DOHH2 (cell line): ENCODE results near the gene CPD.

Source experiments
- H3F3A ChIP-seq: fragments of 200-600 bp; sonication (generic), shearing (Covaris generic); 2 replicates; pipeline ENCODE4 v1.6.0; 2016; ENCODE audit warnings: antibody characterized with exemption, mild to moderate bottlenecking; ENCODE audit not compliant: control insufficient read depth, insufficient read depth
- H3K27ac ChIP-seq: fragments of 200-600 bp; sonication (generic); 2 replicates; pipeline ENCODE4 v1.5.1; 2014; ENCODE audit warnings: low read depth, mild to moderate bottlenecking, low read length, moderate library complexity
- H3K27me3 ChIP-seq: fragments of 200-600 bp; sonication (generic); 2 replicates; pipeline ENCODE4 v1.6.1; 2014; ENCODE audit warnings: mild to moderate bottlenecking, low read length, mixed read lengths; ENCODE audit not compliant: control insufficient read depth
- H3K36me3 ChIP-seq: fragments of 200-600 bp; sonication (generic); 2 replicates; pipeline ENCODE4 v1.6.1; 2014; ENCODE audit warnings: mild to moderate bottlenecking, low read length, moderate library complexity, mixed read lengths; ENCODE audit not compliant: control insufficient read depth
- H3K4me1 ChIP-seq: fragments of 200-600 bp; sonication (generic); 2 replicates; pipeline ENCODE4 v1.6.1; 2014; ENCODE audit warnings: mild to moderate bottlenecking, low read length, mixed read lengths; ENCODE audit not compliant: control insufficient read depth
- H3K4me2 ChIP-seq: fragments of 200-600 bp; sonication (generic); 2 replicates; pipeline ENCODE4 v1.6.0; 2014; ENCODE audit warnings: mild to moderate bottlenecking, low read length, moderate library complexity
- H3K4me3 ChIP-seq: fragments of 200-600 bp; sonication (generic); 2 replicates; pipeline ENCODE4 v1.5.1; 2014; ENCODE audit warnings: mild to moderate bottlenecking, low read length, mixed read lengths
- H3K79me2 ChIP-seq: fragments of 200-600 bp; sonication (generic); 2 replicates; pipeline ENCODE4 v1.6.1; 2014; ENCODE audit warnings: mild to moderate bottlenecking, low read length, mixed read lengths; ENCODE audit not compliant: control insufficient read depth
- H3K9me2 ChIP-seq: fragments of 200-600 bp; sonication (generic); replicated peaks from 2 replicates; pipeline ENCODE4 v1.6.1; 2014; ENCODE audit warnings: mild to moderate bottlenecking, low read length, mixed read lengths; ENCODE audit not compliant: control insufficient read depth
- H3K9me3 ChIP-seq: fragments of 200-600 bp; sonication (generic); 2 replicates; pipeline ENCODE4 v1.6.1; 2014; ENCODE audit warnings: antibody characterized with exemption, low read length, mixed read lengths; ENCODE audit not compliant: control insufficient read depth, insufficient read depth
- H4K20me1 ChIP-seq: fragments of 200-600 bp; sonication (generic); 2 replicates; pipeline ENCODE4 v1.6.0; 2014; ENCODE audit warnings: low read depth, mild to moderate bottlenecking, antibody characterized with exemption, low read length, moderate library complexity; ENCODE audit not compliant: control insufficient read depth, insufficient read depth
- EZH2phosphoT487 ChIP-seq: fragments of 200-600 bp; sonication (generic); IDR thresholded peaks from 2 replicates; pipeline ENCODE4 v1.6.1; 2017; ENCODE audit warnings: borderline replicate concordance, mild to moderate bottlenecking, antibody characterized with exemption, low read length, moderate library complexity, mixed read lengths
- TF ChIP-seq, protein P1 (sequence below): fragments of 200-600 bp; sonication (generic); IDR thresholded peaks from one replicate; pipeline ENCODE4 v1.5.1; 2014; ENCODE audit warnings: antibody characterized with exemption, mild to moderate bottlenecking, low read depth, low read length; ENCODE audit not compliant: poor library complexity, severe bottlenecking

Gene CPD

GRCh38 chr17:30343796-30344195, 34.9 kb upstream of the CPD start:
- TF ChIP-seq, protein P1, sequence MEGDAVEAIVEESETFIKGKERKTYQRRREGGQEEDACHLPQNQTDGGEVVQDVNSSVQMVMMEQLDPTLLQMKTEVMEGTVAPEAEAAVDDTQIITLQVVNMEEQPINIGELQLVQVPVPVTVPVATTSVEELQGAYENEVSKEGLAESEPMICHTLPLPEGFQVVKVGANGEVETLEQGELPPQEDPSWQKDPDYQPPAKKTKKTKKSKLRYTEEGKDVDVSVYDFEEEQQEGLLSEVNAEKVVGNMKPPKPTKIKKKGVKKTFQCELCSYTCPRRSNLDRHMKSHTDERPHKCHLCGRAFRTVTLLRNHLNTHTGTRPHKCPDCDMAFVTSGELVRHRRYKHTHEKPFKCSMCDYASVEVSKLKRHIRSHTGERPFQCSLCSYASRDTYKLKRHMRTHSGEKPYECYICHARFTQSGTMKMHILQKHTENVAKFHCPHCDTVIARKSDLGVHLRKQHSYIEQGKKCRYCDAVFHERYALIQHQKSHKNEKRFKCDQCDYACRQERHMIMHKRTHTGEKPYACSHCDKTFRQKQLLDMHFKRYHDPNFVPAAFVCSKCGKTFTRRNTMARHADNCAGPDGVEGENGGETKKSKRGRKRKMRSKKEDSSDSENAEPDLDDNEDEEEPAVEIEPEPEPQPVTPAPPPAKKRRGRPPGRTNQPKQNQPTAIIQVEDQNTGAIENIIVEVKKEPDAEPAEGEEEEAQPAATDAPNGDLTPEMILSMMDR: no peak
- TF ChIP-seq EZH2phosphoT487: no peak
- H3K4me2 ChIP-seq: peak overlapping the region; percentile 66

DNA sequence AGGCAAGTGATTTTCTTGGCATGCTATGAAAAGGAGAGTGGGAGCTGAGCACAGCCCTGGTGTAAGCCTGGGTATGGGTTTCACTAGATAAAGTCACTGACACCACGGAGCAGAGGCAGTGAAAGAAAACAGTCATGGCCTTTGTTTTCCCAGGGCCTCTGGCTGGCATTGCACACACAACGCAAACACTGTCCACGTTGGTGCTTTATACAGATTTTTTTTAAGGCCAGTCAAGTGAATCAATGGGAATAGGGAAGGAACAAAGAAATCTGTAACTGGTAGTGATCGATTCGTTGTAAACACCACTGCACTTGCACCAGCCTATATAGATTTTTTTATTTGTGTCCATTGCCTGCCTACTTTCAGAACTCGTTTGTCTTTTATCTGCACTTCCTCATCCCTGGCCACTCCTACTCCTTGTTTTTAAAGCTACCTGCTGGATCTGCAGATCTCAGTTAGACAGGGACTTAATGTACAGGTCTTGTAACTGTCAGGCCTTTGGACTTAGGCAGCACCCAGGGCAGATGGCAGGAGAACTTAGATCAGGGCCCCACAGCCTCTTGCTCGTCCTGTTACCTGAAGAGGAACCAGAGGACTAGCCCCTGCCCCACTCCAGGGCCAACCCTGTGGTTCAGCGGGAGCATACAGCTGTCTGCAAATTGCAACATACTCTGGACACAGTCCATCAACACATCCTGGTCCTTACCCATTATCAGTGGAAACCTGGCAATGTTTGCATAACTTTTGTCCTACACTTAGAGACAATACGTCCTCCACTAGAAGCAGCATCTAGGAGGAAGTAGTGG, 34.2 kb upstream of the CPD start:
- TF ChIP-seq, protein P1: no peak
- no peak for TF ChIP-seq EZH2phosphoT487
- H3K36me3 ChIP-seq: no peaks in the 10 kb centered on the region
- no peaks in the 10 kb centered on the region for H3K9me2 ChIP-seq
- no peaks in the 10 kb centered on the region for H3K79me2 ChIP-seq
- H3K27ac ChIP-seq: peak overlapping the region; percentile 10; the same call in 1 of the 2 replicates
- H4K20me1 ChIP-seq: no peaks in the 10 kb centered on the region
- peaks cover 33% of the 10 kb centered on the region for H3K4me1 ChIP-seq
- H3F3A ChIP-seq: peaks cover 3% of the 10 kb centered on the region; the same call in 1 of the 2 replicates
- peak overlapping the region; percentile 66 for H3K4me2 ChIP-seq
- H3K27me3 ChIP-seq: no peaks in the 10 kb centered on the region
- no peaks in the 10 kb centered on the region for H3K9me3 ChIP-seq
- H3K4me3 ChIP-seq: peak overlapping the region; percentile 53

More at GRCh38 chr17:30343796-30344195, 34.9 kb upstream of the CPD start:
- Histone ChIP-seq H3K36me3 (no peaks in the 10 kb centered on the region), H3K27me3 (no peaks in the 10 kb centered on the region), H3K4me3 (peak overlapping the region; percentile 53), H3K9me3 (no peaks in the 10 kb centered on the region), H4K20me1 (no peaks in the 10 kb centered on the region), H3K27ac (0 out of 2 replicates have a peak overlapping the region, but pooled peaks have one; percentile 10), H3K9me2 (no peaks in the 10 kb centered on the region), H3K4me1 (peaks cover 33% of the 10 kb centered on the region), H3F3A (peaks cover 3% of the 10 kb centered on the region; the same call in 1 of the 2 replicates), H3K79me2 (no peaks in the 10 kb centered on the region)

- Histone ChIP-seq H3K36me3 (no peaks in the 10 kb centered on the region), H3K27me3 (no peaks in the 10 kb centered on the region), H3K4me1 (peaks cover 29% of the 10 kb centered on the region), H3K9me3 (no peaks in the 10 kb centered on the region), H3F3A (peaks cover 3% of the 10 kb centered on the region; the same call in 1 of the 2 replicates), H3K9me2 (no peaks in the 10 kb centered on the region), H3K27ac (peak overlapping the region; percentile 10; the same call in 1 of the 2 replicates), H3K79me2 (no peaks in the 10 kb centered on the region), H3K4me2 (peak overlapping the region; percentile 66), H4K20me1 (no peaks in the 10 kb centered on the region), H3K4me3 (peak overlapping the region; percentile 53; the same call in 1 of the 2 replicates)
- no peak for TF ChIP-seq EZH2phosphoT487
- TF ChIP-seq, protein P1: no peak
Measured at GRCh38 chr17:30345089-30345433, 33.7 kb upstream of the CPD start.
